Measurements from ENCODE around the gene PGLYRP3.
A peak's percentile ranks its signal among the peaks of the same experiment; 100 is the strongest.

Gene PGLYRP3

GRCh38 chr1:153312570-153313186, at the start of gene PGLYRP3:
TSS of gene PGLYRP3 (minus strand) at chr1:153312952. CDS start at chr1:153310665, 2,287 bp downstream.
- DNase-seq, result peak; percentile 72

- DNase-seq, result no peak
Observed at GRCh38 chr1:153362187-153362775, 49.5 kb upstream of the PGLYRP3 start.

GRCh38 chr1:153361480-153362109, 48.8 kb upstream of the PGLYRP3 start:
- DNase-seq, result no peak

GRCh38 chr1:153360592-153361479, 48.1 kb upstream of the PGLYRP3 start:
- no peak for DNase-seq

- DNase-seq, result no peak
Observed at GRCh38 chr1:153360190-153360589, 47.4 kb upstream of the PGLYRP3 start.

- no peak for DNase-seq
Observed at GRCh38 chr1:153359241-153359640, 46.5 kb upstream of the PGLYRP3 start.

GRCh38 chr1:153358691-153358975, 45.9 kb upstream of the PGLYRP3 start:
- DNase-seq, result no peak

GRCh38 chr1:153357853-153358690, 45.3 kb upstream of the PGLYRP3 start, which contains the start of gene S100A9:
TSS of gene S100A9 (plus strand) at chr1:153357854. CDS start at chr1:153358284, 430 bp downstream.
- no peak for DNase-seq

- DNase-seq, result no peak
Observed at GRCh38 chr1:153357076-153357852, 44.5 kb upstream of the PGLYRP3 start.

GRCh38 chr1:153356392-153357075, 43.8 kb upstream of the PGLYRP3 start:
- no peak for DNase-seq

- DNase-seq, result peak; percentile 88
Observed at GRCh38 chr1:153355445-153356071, 42.8 kb upstream of the PGLYRP3 start.

GRCh38 chr1:153354515-153355193, 41.9 kb upstream of the PGLYRP3 start:
- DNase-seq, result no peak

- peak; percentile 54 for DNase-seq
Observed at GRCh38 chr1:153353226-153353947, 40.6 kb upstream of the PGLYRP3 start.

GRCh38 chr1:153352523-153352922, 39.8 kb upstream of the PGLYRP3 start:
- peak; percentile 91 for DNase-seq

GRCh38 chr1:153350321-153350957, 37.7 kb upstream of the PGLYRP3 start:
- DNase-seq, result peak; percentile 51

GRCh38 chr1:153349363-153350320, 36.9 kb upstream of the PGLYRP3 start:
- no peak for DNase-seq

Data from OCI-M1 (cell line).